Measurements from ENCODE around the gene NR0B2. TPM values are rescaled to one million over a fixed set of nuclear protein-coding genes. Genes with fewer than 3 reads are reported as not detected.

The NR0B2 gene
- total and polyA plus RNA-seq, 2 of the 13 experiments (the other 11 are each of a cell fraction or from before 2014, with no cell fraction given): 72.5 to 133 TPM

- TF ChIP-seq, protein P1, sequence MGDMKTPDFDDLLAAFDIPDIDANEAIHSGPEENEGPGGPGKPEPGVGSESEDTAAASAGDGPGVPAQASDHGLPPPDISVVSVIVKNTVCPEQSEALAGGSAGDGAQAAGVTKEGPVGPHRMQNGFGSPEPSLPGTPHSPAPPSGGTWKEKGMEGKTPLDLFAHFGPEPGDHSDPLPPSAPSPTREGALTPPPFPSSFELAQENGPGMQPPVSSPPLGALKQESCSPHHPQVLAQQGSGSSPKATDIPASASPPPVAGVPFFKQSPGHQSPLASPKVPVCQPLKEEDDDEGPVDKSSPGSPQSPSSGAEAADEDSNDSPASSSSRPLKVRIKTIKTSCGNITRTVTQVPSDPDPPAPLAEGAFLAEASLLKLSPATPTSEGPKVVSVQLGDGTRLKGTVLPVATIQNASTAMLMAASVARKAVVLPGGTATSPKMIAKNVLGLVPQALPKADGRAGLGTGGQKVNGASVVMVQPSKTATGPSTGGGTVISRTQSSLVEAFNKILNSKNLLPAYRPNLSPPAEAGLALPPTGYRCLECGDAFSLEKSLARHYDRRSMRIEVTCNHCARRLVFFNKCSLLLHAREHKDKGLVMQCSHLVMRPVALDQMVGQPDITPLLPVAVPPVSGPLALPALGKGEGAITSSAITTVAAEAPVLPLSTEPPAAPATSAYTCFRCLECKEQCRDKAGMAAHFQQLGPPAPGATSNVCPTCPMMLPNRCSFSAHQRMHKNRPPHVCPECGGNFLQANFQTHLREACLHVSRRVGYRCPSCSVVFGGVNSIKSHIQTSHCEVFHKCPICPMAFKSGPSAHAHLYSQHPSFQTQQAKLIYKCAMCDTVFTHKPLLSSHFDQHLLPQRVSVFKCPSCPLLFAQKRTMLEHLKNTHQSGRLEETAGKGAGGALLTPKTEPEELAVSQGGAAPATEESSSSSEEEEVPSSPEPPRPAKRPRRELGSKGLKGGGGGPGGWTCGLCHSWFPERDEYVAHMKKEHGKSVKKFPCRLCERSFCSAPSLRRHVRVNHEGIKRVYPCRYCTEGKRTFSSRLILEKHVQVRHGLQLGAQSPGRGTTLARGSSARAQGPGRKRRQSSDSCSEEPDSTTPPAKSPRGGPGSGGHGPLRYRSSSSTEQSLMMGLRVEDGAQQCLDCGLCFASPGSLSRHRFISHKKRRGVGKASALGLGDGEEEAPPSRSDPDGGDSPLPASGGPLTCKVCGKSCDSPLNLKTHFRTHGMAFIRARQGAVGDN (CRISPR knock-in tag; IDR thresholded peaks at IDR 0.05): peak; percentile 97
- TF ChIP-seq ZNF720 (CRISPR knock-in tag; IDR thresholded peaks at IDR 0.05) (no peak), ZNF703 (CRISPR knock-in tag; IDR thresholded peaks at IDR 0.05; ENCODE audit: borderline replicate concordance) (peak; percentile 95), ZMAT3 (CRISPR knock-in tag; conservative IDR thresholded peaks at IDR 0.05) (peak; percentile 68; the same call in 1 of the 2 replicates), JDP2 (CRISPR knock-in tag; IDR thresholded peaks at IDR 0.05; ENCODE audit: borderline replicate concordance) (no peak), FOSL1 (CRISPR knock-in tag; IDR thresholded peaks at IDR 0.05; ENCODE audit: borderline replicate concordance) (peak; percentile 93), GATA4 (IDR thresholded peaks at IDR 0.05; ENCODE audit: borderline replicate concordance, low read depth) (peak; percentile 99), ZNF101 (CRISPR knock-in tag; IDR thresholded peaks at IDR 0.05; ENCODE audit: borderline replicate concordance, low read depth) (peak; percentile 92), ZMYM3 (CRISPR knock-in tag; IDR thresholded peaks at IDR 0.05) (peak; percentile 79), ZSCAN9 (CRISPR knock-in tag; IDR thresholded peaks at IDR 0.05; ENCODE audit: borderline replicate concordance) (peak; percentile 89), ZNF20 (CRISPR knock-in tag; IDR thresholded peaks at IDR 0.05) (peak; percentile 86; the same call in 1 of the 2 replicates), SRSF9 (IDR thresholded peaks at IDR 0.05; ENCODE audit: borderline replicate concordance, insufficient read depth, low read depth, low read length, poor library complexity, severe bottlenecking) (no peak), POLR2AphosphoS2 (IDR thresholded peaks at IDR 0.05; ENCODE audit: low read depth, low read length) (peak; percentile 94), PHF5A (CRISPR knock-in tag; IDR thresholded peaks at IDR 0.05; ENCODE audit: low read depth, unreplicated experiment) (peak; percentile 79)
- TF ChIP-seq, protein P2, sequence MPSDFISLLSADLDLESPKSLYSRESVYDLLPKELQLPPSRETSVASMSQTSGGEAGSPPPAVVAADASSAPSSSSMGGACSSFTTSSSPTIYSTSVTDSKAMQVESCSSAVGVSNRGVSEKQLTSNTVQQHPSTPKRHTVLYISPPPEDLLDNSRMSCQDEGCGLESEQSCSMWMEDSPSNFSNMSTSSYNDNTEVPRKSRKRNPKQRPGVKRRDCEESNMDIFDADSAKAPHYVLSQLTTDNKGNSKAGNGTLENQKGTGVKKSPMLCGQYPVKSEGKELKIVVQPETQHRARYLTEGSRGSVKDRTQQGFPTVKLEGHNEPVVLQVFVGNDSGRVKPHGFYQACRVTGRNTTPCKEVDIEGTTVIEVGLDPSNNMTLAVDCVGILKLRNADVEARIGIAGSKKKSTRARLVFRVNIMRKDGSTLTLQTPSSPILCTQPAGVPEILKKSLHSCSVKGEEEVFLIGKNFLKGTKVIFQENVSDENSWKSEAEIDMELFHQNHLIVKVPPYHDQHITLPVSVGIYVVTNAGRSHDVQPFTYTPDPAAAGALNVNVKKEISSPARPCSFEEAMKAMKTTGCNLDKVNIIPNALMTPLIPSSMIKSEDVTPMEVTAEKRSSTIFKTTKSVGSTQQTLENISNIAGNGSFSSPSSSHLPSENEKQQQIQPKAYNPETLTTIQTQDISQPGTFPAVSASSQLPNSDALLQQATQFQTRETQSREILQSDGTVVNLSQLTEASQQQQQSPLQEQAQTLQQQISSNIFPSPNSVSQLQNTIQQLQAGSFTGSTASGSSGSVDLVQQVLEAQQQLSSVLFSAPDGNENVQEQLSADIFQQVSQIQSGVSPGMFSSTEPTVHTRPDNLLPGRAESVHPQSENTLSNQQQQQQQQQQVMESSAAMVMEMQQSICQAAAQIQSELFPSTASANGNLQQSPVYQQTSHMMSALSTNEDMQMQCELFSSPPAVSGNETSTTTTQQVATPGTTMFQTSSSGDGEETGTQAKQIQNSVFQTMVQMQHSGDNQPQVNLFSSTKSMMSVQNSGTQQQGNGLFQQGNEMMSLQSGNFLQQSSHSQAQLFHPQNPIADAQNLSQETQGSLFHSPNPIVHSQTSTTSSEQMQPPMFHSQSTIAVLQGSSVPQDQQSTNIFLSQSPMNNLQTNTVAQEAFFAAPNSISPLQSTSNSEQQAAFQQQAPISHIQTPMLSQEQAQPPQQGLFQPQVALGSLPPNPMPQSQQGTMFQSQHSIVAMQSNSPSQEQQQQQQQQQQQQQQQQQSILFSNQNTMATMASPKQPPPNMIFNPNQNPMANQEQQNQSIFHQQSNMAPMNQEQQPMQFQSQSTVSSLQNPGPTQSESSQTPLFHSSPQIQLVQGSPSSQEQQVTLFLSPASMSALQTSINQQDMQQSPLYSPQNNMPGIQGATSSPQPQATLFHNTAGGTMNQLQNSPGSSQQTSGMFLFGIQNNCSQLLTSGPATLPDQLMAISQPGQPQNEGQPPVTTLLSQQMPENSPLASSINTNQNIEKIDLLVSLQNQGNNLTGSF (CRISPR knock-in tag; IDR thresholded peaks at IDR 0.05): no peak
Measured at GRCh38 chr1:26913754-26914619, at the start of gene NR0B2 (continued).

Measured in HepG2 (cell line).